SIG-M5 treated with dmso at 0.1 percent for 504 hours (cell line): Measurements from ENCODE around the gene SERPINB6.
"Not testable (repeated sequence)": the region's sequence is repeated elsewhere in the genome, so short reads cannot be mapped to it uniquely, and the experiment has no call there.

Experiments
- DNase-seq: peaks from one replicate; lab custom pipeline; 2025; ENCODE audit not compliant: unreplicated experiment; lab: John Stamatoyannopoulos, UW

The SERPINB6 gene

GRCh38 chr6:2971420-2972218, at the start of gene SERPINB6:
Gene SERPINB6, minus strand, starts transcription at chr6:2971567. Its CDS starts 12,235 bp downstream, at chr6:2959332.
- peak; percentile 12 for DNase-seq

GRCh38 chr6:3019749-3020320, 48.5 kb upstream of the SERPINB6 start:
- no peak for DNase-seq

GRCh38 chr6:3019065-3019464, 47.7 kb upstream of the SERPINB6 start:
- DNase-seq, result peak; percentile 11

- DNase-seq, result no peak
Measured at GRCh38 chr6:3017304-3017703, 45.9 kb upstream of the SERPINB6 start.

GRCh38 chr6:3016473-3017280, 45.3 kb upstream of the SERPINB6 start:
- DNase-seq, result no peak

GRCh38 chr6:3015144-3015543, 43.8 kb upstream of the SERPINB6 start:
- no peak for DNase-seq

GRCh38 chr6:3014675-3015066, 43.3 kb upstream of the SERPINB6 start:
- no peak for DNase-seq

GRCh38 chr6:3013901-3014674, 42.7 kb upstream of the SERPINB6 start:
- no peak for DNase-seq

- DNase-seq, result peak; percentile 34
Measured at GRCh38 chr6:3013486-3013885, 42.1 kb upstream of the SERPINB6 start.

GRCh38 chr6:3011592-3011991, 40.2 kb upstream of the SERPINB6 start:
- no peak for DNase-seq

- DNase-seq, result no peak
Measured at GRCh38 chr6:3011158-3011557, 39.8 kb upstream of the SERPINB6 start.

GRCh38 chr6:3009930-3010329, 38.6 kb upstream of the SERPINB6 start:
- DNase-seq, result no peak

- DNase-seq, result not testable (repeated sequence)
Measured at GRCh38 chr6:3008712-3009265, 37.4 kb upstream of the SERPINB6 start.

- DNase-seq, result no peak
Measured at GRCh38 chr6:3007571-3007970, 36.2 kb upstream of the SERPINB6 start.

- DNase-seq, result no peak
Measured at GRCh38 chr6:3006476-3006875, 35.1 kb upstream of the SERPINB6 start.

GRCh38 chr6:3005874-3006273, 34.5 kb upstream of the SERPINB6 start:
- DNase-seq, result no peak

- DNase-seq, result no peak
Measured at GRCh38 chr6:3005077-3005476, 33.7 kb upstream of the SERPINB6 start.

- not testable (repeated sequence) for DNase-seq
Measured at GRCh38 chr6:3003226-3003625, 31.9 kb upstream of the SERPINB6 start.

- DNase-seq, result peak; percentile 94
Measured at GRCh38 chr6:3001773-3002293, 30.5 kb upstream of the SERPINB6 start.

GRCh38 chr6:3001146-3001772, 29.9 kb upstream of the SERPINB6 start:
- no peak for DNase-seq
